GM19043 (cell line): ENCODE results near the gene TAS1R1.
A peak's percentile ranks its signal among the peaks of the same experiment; 100 is the strongest.

Experiments used
- ATAC-seq: cut with Tn5 transposase; IDR thresholded peaks from one replicate; pipeline ENCODE4 v1.9.1; 2021; ENCODE audit warnings: low read depth; ENCODE audit not compliant: unreplicated experiment

TAS1R1 gene

DNA sequence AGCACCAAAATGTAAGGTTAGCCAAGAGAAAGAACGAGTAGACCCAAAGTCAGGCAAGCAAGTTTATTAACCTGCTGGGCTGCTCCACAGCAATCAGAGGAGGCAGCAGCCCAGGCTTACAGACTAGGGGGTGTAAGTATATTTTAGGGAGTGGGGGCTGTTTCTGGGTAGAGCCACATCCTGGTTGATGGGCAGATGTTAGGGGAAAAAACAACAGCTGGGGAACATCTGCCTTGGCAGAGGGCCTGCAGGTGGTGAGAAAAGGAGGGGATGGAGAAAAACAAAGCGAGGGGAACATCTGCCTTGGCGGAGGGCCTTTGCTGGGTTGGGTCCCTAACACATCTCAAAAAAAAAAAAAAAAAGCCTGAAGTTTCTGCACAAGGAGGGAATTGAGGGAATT, 15.0 kb downstream of the TAS1R1 start:
- no peak for ATAC-seq

DNA sequence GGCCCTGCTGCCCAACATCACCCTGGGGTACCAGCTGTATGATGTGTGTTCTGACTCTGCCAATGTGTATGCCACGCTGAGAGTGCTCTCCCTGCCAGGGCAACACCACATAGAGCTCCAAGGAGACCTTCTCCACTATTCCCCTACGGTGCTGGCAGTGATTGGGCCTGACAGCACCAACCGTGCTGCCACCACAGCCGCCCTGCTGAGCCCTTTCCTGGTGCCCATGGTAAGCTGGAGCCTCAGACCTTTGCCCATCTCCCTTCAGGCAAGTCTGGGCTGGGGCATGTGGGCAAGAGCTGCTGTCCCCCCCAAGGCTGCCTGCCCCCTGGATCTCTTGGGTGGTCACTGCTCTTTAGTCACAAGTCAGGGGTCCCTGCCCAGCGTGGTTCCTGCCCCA, 15.9 kb downstream of the TAS1R1 start:
- no peak for ATAC-seq

DNA sequence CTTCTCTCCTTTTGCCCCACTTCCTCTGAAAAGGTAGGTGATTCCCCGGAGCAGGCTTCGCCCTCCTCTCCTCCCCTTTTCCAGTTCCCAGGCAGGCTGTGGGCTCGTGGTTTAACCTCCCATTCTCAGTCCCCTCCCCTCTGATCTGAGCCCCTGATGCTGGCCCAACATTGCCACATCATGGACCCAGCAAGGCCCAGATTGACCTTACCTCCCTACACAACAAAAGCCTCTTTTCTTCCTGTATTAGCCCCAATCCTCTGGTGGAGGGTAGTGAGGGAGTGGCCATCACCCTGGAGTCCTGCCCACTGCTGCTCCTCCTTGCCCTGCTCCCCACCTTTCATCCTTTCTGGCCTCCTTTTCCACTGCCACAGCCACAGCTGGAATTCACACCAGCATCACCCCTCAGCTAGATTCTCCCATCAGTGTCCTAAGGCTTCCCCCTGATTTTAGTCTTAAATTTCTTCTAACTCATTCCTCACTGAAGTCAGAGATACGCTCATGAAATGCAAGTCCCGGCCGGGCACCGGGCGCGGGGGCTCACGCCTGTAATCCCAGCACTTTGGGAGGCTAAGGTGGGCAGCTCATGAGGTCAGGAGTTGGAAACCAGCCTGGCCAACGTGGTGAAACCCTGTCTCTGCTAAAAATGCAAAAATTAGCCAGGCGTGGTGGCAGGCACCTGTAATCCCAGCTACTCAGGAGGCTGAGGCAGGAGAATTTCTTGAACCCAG, 17.7 kb downstream of the TAS1R1 start:
- ATAC-seq = no peak

DNA sequence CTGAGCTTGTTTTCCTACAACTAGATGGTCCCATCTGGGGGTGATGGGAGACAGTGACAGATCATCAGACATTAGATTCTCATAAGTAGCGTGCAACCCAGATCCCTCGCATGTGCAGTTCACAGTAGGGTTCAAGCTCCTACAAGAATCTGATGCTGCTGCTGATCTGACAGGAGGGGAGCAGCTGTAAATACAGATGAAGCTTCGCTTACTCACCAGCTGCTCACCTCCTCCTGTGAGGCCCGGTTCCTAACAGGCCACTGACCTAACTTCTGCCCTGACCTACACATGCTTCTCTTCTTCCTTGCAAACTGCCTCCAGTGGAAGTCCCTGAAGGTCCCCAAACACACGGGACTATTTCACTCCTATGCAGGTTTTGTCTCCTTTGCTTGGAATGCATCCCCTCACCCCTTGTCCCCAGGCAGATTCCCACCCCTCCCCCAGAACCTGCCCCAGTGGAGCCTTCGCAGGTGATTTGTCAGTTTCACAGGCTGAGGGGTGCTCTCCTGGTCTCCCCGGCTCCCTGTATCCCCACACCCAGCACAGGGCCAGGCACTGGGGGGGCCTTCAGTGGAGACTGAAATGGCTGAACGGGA, 19.0 kb downstream of the TAS1R1 start:
- ATAC-seq = no peak

DNA sequence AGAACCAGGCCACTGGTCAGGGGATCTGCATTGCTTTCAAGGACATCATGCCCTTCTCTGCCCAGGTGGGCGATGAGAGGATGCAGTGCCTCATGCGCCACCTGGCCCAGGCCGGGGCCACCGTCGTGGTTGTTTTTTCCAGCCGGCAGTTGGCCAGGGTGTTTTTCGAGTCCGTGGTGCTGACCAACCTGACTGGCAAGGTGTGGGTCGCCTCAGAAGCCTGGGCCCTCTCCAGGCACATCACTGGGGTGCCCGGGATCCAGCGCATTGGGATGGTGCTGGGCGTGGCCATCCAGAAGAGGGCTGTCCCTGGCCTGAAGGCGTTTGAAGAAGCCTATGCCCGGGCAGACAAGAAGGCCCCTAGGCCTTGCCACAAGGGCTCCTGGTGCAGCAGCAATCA, 19.7 kb downstream of the TAS1R1 start:
- no peak for ATAC-seq

DNA sequence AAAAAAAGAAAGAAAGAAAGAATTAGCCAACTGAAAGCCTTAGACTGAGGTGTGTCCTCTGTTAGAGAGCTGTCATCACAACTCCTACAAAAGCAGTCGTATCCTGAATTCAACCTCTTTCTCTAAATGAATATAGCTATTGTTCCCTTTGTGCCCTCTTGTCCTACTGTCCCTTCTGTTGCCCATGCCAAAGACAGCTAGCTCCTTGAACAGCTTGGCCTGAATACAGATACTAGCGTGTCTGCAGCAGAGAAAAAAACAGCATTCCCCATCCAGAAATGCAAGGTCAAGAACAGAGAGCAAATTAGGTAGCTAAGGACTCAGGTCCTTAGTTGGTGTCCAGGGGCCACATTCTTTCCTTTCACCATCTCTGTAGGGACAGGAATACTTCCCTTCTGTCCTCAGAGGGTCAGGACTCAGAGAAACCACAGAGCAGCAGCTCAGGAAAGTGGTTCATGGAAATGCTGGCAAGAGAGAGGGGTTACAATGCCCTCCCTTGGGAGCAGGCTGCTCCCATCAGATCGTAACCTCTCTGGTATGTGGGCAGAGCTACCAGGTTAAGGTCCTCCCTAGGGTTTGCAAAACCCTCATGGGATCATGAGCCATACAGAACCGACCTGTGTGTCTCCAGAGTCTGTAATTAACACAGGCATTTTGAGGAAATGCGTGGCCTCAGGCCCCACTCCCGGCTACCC, 22.9 kb downstream of the TAS1R1 start:
- no peak for ATAC-seq

DNA sequence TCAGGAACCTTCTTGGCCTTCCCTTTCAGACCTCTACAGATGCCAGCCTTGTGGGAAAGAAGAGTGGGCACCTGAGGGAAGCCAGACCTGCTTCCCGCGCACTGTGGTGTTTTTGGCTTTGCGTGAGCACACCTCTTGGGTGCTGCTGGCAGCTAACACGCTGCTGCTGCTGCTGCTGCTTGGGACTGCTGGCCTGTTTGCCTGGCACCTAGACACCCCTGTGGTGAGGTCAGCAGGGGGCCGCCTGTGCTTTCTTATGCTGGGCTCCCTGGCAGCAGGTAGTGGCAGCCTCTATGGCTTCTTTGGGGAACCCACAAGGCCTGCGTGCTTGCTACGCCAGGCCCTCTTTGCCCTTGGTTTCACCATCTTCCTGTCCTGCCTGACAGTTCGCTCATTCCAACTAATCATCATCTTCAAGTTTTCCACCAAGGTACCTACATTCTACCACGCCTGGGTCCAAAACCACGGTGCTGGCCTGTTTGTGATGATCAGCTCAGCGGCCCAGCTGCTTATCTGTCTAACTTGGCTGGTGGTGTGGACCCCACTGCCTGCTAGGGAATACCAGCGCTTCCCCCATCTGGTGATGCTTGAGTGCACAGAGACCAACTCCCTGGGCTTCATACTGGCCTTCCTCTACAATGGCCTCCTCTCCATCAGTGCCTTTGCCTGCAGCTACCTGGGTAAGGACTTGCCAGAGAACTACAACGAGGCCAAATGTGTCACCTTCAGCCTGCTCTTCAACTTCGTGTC, 23.7 kb downstream of the TAS1R1 start:
- no peak for ATAC-seq

DNA sequence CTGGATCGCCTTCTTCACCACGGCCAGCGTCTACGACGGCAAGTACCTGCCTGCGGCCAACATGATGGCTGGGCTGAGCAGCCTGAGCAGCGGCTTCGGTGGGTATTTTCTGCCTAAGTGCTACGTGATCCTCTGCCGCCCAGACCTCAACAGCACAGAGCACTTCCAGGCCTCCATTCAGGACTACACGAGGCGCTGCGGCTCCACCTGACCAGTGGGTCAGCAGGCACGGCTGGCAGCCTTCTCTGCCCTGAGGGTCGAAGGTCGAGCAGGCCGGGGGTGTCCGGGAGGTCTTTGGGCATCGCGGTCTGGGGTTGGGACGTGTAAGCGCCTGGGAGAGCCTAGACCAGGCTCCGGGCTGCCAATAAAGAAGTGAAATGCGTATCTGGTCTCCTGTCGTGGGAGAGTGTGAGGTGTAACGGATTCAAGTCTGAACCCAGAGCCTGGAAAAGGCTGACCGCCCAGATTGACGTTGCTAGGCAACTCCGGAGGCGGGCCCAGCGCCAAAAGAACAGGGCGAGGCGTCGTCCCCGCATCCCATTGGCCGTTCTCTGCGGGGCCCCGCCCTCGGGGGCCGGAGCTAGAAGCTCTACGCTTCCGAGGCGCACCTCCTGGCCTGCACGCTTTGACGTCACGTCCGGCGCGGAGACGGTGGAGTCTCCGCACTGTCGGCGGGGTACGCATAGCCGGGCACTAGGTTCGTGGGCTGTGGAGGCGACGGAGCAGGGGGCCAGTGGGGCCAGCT, 24.4 kb downstream of the TAS1R1 start, which contains the start of gene ZBTB48:
TSS of gene ZBTB48 (plus strand) at position 621 of the 745 bp plus-strand sequence. CDS start 616 bp downstream, outside the sequence.
- ATAC-seq = peak; percentile 98

DNA sequence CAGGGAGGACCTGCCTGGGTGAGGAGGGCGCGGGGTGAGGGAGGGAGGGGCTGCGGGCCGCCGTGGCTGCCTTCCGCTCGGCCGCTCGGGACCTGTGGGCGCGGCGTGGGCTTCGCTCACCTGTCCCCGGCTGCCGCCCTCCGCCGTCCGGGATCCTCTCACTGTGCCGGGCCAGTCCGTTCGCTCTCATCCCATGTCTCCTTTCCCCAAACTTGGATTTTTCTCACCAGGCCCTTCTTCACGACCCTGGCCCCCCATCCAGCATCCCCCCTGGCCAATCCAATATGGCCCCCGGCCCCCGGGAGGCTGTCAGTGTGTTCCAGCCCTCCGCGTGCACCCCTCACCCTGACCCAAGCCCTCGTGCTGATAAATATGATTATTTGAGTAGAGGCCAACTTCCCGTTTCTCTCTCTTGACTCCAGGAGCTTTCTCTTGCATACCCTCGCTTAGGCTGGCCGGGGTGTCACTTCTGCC, 25.0 kb downstream of the TAS1R1 start:
- ATAC-seq = peak; percentile 5

DNA sequence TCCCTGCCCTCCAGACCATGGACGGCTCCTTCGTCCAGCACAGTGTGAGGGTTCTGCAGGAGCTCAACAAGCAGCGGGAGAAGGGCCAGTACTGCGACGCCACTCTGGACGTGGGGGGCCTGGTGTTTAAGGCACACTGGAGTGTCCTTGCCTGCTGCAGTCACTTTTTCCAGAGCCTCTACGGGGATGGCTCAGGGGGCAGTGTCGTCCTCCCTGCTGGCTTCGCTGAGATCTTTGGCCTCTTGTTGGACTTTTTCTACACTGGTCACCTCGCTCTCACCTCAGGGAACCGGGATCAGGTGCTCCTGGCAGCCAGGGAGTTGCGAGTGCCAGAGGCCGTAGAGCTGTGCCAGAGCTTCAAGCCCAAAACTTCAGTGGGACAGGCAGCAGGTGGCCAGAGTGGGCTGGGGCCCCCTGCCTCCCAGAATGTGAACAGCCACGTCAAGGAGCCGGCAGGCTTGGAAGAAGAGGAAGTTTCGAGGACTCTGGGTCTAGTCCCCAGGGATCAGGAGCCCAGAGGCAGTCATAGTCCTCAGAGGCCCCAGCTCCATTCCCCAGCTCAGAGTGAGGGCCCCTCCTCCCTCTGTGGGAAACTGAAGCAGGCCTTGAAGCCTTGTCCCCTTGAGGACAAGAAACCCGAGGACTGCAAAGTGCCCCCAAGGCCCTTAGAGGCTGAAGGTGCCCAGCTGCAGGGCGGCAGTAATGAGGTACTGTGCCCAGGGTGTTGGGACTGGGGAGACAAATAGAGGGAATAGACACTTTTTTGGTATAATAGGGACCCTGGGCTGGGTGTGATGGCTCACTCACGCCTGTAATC, 25.7 kb downstream of the TAS1R1 start:
- ATAC-seq = no peak

DNA sequence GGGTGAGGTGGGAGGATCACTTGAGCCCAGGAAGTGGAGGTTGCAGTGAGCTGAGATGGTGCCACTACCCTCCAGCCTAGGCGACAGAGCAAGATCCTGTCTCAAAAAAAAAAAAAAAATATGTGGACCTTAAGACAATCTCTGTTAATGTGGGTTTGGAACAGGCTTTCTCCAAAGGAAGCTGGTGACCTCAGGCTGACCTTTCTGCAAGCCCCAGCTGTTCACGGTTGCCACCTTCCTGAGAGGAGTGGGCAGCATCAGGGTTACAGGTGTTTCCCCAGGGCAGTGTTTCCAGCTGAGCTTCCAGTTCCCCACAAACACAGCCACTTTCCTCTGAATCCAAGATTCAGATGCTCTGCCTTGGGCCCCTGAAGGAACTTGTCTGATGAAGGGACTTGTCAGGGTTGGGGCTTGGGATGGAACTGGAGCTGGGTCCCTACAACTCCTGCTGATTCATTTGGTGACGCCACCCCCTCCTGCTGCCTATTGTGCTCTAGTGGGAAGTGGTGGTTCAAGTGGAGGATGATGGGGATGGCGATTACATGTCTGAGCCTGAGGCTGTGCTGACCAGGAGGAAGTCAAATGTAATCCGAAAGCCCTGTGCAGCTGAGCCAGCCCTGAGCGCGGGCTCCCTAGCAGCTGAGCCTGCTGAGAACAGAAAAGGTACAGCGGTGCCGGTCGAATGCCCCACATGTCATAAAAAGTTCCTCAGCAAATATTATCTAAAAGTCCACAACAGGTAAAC, 26.6 kb downstream of the TAS1R1 start:
- no peak for ATAC-seq

DNA sequence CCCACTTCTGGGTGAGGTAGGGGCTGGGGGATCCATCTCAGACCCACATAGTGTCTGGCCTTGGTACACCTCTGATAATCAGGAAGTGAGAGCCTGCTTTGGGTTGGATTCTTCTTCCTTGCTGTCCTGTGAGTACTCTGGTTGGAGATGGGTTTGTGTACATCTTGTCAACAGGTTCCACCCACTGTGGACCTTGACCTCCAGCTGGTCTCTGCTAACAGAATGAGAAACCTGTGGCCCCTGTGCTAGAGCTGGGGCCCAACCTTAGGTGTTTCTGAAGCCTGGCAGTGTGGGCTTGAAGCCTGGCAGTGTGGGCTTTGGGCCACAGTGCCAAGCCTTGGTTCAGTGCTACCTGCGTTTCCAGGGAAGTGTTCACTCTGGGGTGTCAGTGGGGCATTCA, 27.3 kb downstream of the TAS1R1 start:
- ATAC-seq = no peak

DNA sequence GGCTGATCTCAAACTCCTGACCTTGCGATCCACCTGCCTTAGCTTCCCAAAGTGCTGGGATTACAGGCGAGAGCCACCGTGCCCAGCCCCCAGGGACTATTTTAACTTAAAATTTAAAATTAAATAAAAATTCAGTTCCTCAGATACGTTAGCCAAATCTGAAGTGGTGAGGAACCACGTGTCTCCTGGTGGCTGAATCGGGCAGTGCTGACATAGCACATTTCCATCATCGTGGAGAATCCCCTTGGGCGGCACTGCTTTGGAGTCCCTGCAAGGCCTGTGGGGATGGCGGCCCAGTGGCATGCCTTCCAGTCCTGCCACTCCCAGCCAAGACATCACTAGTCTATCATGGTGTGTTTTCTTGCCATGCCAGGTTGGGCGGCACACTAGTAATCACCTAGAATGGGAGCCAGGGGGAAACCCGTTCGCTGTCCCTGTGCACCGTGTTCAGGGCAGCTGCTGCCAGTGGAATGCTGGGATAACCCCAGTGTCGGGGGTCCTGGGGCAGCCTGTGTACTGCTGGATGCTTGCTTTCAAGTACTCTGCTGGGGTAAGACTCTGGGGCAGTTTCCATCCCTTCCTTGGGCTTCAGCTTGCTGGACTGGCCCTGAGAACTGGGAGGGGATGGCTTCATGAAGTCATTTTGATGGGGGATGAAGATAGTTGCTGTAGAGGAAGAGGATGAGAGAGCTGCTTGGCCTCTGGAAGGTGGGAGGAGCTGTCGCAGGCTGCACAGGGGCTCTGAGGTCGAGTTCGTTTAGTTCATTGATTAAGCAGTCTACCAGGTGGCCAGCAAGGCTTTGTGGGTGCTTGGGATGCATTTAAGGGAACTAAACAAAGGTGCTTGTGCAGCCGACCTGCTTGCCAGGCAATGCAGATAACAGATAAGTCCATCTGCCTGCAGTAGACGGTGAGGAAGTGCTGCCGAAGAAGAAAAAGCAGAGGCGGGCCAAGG, 29.3 kb downstream of the TAS1R1 start:
- ATAC-seq = no peak

DNA sequence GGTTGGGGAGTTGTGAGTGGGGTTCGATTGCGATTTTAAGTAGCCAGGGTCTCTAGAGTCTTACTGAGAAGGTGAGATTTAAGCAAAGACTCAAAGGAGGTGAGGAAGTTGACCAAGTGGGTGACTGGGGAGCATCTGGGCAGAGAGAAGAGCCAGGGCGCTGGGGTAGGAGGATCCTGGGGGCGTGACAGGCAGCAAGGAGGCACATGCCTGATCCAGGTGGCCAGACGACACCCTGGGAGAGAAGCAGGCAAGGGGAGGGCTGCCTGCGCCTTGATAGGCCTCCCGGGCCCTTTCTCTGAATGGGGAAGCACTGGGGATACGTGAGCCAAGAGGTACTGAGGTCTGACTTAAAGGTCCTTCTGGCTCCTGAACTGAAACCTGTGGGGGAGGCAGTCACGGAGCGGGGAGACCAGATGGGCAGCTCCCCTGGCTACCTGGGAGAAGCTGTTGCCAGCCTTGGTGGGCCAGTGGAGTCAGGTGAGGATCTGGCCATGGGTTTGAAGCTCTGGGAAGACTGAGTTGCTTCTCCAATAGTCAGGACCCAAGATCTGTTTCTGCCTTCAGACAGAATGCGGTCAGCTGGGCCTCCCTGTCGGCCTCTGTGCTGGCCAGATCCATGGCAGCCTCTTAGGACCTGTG, 30.1 kb downstream of the TAS1R1 start:
- no peak for ATAC-seq

DNA sequence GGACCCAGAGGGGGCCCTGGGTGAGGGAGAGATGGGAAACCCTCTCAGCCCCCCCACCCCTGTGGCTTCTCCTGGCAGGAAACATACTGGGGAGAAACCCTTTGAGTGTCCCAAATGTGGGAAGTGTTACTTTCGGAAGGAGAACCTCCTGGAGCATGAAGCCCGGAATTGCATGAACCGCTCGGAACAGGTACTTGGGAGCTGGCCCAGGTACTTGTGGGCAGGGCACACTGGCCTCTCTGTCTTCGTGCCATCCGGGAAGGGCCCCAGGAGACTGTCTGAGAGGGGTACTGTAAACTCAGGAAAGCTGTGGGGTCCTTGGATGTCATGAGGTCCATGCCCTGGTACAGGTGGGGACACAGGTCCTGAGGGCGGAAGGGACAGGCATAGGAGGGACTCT, 30.7 kb downstream of the TAS1R1 start:
- ATAC-seq = no peak

DNA sequence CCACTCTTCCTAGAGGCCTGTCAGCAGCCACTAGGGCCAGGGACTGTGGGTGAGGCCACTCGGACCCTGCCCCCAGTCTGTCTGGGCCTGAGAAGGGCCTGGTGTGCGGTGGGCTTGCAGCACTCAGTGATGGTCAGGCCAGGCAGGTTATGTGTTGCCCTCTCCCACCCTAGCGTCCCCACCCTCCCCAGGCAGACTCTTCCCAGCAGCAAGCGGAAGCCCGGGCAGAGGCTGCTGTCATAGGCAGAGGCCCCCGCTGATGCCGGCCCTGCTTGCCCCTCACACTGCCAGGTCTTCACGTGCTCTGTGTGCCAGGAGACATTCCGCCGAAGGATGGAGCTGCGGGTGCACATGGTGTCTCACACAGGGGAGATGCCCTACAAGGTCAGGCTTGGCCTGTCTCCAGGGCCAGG, 31.3 kb downstream of the TAS1R1 start:
- ATAC-seq = no peak
